IPS-18c (cell line): Measurements from ENCODE around the gene GPRC5A.

Experiments
- H3K4me3 ChIP-seq: 2 replicates; pipeline ENCODE4 v1.7.0; 2013; ENCODE audit warnings: low read depth, mild to moderate bottlenecking, low read length, moderate library complexity; ENCODE audit not compliant: insufficient read depth
- H3K9me3 ChIP-seq: one replicate; pipeline ENCODE4 v1.6.1; 2013; ENCODE audit warnings: mild to moderate bottlenecking, low read length, moderate library complexity; ENCODE audit not compliant: control insufficient read depth, insufficient read depth

The GPRC5A gene

DNA sequence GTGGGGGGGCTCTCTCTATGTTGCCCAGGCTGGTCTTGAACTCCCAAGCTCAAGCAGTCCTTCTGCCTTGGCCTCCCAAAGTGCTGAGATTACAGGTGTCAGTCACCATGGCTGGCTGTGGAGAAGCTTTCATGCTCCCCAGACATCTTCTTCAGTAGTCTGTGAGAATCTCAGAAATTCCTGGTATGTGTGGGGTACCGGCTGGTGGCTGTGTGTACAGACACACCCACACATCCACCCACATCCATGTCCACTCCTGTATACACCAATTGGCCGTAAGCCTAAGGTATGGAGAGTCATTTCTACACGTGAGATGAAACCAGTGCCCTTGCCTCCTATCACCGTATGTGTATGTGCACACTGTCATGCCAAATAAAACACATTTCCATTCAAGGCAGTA, 32.8 kb downstream of the GPRC5A start:
- Histone ChIP-seq H3K9me3 (no peaks in the 10 kb centered on the region), H3K4me3 (no peak overlapping the region)

DNA sequence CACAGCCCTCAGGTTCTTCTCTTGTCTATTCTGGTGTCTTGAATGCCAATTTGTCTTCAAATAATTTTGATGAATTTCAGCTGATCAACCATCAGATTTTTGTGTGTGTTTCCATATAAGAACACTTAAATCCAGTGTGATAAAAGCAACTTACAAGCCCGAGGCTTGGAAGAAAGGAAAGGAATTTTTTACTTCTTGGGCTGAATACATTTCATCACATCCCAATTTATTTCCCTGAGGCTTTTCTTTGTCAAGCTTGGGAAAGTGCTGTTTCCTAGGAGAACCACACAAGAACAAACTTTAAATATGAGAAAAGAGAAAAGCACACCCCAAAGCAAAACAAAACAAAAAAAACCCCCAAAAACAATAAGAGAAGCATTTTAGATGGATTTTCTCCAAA, 34.0 kb downstream of the GPRC5A start:
- Histone ChIP-seq H3K9me3 (no peaks in the 10 kb centered on the region), H3K4me3 (no peak overlapping the region)

DNA sequence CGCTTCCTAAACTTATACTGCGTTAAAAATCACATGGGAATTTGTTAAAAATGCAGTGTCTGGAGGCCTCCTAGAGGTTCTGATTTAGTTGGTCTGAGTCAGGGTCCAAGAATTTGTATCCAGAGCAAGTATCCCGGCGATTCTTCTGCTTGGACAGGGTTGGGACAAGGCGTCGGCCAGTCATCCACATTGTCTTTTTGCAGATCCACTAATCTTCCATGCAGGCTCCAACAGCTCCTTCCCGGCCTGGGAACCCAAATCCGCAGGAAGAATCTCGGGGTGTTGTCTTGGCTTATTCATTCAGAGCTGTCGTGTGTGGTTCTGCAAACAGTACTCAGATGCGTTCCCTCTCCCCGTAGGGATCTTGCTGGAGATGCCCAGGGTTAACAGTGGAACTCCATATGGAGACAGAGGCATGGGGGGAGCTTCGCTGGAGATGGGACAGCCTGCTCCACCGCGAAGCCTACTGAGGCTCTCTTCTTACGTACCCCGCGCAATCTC, 35.3 kb downstream of the GPRC5A start:
- Histone ChIP-seq H3K4me3 (no peak overlapping the region), H3K9me3 (no peaks in the 10 kb centered on the region)

DNA sequence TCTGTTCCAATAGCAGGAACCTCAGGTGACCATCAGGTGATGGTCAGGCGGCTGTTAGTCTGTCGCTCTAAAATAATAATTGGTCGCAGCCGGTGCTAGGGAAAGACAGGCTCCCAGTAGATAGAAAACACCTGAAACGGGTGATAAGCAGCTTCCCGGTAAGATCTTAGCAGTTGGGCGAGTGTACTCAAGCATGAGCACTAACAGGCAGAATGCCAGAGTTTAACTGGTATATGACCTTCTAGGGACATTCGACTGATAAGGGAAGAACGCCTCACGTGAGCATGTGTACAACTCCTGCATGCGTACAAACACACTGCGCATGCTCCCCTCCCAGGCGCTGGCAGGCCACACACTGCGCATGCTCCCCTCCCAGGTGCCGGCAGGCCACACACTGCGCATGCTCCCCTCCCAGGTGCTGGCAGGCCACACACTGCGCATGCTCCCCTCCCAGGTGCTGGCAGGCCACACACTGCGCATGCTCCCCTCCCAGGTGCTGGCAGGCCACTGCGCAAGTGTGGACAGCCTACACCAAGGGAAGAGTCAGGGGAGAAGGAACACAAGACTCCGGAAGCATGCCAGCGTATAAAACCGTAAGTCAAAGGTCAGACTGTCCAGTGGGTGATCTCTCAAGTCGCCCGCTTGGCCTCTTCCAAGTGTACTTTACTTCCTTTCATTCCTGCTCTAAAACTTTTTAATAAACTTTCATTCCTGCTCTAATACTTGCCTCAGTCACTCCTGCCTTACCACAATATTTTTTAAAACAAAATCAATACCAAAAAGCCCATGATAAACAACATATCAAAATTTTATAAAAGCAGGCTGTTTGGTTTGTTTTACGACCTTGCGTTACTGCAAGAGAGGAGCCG, 36.1 kb downstream of the GPRC5A start:
- H3K4me3 ChIP-seq, result peak overlapping the region; percentile 42; the same call in 1 of the 2 replicates
- H3K9me3 ChIP-seq, result no peaks in the 10 kb centered on the region

DNA sequence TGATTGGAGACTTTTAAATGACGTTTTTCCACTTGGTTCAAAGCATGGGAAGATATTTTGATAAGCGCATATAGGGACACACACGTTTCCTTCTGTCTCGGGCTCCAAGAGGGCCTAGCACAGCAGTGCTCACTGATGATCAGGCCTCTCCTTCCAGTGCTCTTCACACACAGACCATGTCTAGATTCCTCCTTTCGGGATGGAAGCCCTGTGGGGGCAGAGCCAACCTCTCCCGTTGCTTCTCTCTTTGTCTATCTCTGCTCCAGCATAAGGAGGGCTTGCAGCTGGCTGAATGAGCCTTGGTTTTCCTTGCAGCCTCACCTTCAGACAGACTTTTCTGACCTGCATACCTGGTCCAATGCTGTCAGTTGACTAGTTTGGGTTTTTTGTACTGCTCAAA, 38.3 kb downstream of the GPRC5A start:
- Histone ChIP-seq H3K9me3 (no peaks in the 10 kb centered on the region), H3K4me3 (no peak overlapping the region)

DNA sequence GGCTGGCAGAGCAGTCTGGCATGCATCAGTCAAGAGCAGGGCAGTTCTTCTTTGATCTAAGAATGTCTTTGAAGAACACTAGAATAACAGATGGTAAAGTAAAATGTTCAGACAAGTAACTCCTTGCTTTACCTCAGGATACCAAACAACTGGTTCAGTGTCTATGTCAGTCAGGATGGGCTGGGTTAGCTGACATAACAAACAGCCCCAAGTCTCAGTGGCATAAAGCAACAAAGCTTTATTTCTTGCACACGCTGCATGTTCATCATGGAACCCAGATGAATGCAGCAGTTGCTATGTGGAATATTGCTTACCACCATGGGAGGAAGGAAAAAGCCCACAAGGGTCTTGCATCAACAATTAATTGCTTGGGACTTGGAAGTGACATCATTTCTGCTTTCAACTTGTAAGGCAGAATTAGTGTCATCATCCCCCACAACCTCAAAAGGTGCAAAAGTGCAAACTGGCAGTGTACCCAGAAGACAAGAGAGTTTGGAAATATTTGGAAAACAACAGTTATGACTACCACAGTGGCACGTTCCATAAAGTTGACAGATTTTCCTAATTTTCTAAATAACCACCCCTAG, 39.4 kb downstream of the GPRC5A start:
- no peak overlapping the region; the same call in 1 of the 2 replicates for H3K4me3 ChIP-seq
- H3K9me3 ChIP-seq, result no peaks in the 10 kb centered on the region

DNA sequence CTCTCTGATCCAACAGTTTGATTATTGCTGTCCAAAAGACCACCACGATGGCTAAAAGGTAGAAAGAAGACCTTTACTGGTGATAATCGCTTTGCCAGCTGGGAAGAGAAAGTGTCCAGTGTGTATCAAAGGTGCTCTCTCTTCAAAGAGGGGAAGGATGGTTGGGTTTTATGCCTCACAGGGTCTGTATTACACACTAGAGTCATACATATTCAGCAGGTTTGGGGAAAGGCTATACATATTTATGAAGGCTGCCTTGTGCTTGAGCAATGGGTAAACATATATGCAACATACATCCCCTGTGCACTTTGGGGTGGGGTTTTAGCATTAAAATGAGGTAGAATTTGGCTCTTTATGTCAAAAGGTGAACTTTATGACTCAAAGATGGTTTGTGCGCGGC, 42.4 kb downstream of the GPRC5A start:
- no peak overlapping the region for H3K4me3 ChIP-seq
- no peaks in the 10 kb centered on the region for H3K9me3 ChIP-seq

DNA sequence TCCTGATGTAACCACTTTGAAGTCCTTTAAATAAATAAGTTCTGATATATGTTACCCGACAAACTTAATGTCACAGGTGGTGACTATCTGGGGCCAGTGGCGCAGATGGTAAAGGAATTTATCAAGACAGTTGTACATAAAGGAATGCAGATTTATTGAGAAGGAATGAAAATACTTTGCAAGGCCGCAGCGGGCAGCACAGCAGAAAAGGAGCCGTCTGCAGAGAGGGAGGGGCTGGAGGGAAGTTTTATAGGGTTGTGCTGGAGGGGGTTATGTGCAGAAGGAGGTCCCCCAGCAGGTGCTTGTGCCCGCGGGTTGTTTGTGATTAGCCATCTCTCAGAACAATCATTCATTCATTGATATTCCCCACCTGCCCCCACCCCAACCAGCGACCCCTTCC, 43.2 kb downstream of the GPRC5A start:
- H3K9me3 ChIP-seq, result no peaks in the 10 kb centered on the region
- H3K4me3 ChIP-seq, result no peak overlapping the region

DNA sequence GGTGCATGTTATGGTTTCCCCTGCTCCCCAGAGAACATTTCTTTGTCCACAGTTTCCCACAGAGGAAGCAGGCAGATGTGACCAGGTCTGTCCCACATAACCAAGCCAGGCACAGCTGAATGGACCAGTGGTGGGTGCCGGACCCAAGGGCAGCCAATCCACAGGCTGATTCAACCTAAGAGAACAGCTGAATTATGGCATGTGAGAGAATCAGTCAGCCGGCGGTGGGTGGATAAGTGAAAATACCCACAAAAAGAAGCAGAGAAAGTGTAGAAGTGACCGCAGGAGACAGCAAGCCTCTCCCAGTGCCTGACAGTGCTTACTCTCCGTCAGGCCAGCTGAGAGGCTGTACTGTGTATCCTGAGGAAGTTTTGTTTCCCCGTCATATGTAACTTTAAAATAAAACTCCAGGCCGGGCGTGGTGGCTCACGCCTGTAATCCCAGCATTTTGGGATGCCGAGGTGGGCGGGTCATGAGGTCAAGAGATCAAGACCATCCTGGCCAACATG, 45.7 kb downstream of the GPRC5A start:
- Histone ChIP-seq H3K4me3 (no peak overlapping the region), H3K9me3 (no peaks in the 10 kb centered on the region)

DNA sequence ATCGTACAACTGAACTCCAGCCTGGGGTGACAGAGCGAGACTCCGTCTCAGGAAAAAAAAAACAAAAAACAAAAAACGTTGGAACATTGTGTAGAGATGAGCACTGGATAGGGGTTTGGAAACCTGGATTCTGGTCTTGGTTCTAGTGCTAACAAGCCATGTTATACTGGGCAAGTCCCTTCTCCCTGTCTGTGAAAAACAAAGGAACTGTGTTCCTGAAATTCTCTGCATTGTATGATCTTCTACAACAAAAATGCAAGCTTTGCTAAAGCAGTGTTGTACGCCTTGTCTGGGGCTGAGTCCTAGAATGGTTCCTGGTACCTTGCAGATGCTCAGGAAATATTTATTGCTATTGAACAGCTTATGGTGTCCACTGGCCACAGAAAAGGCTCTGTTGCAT, 47.2 kb downstream of the GPRC5A start:
- H3K9me3 ChIP-seq, result no peaks in the 10 kb centered on the region
- H3K4me3 ChIP-seq, result no peak overlapping the region

DNA sequence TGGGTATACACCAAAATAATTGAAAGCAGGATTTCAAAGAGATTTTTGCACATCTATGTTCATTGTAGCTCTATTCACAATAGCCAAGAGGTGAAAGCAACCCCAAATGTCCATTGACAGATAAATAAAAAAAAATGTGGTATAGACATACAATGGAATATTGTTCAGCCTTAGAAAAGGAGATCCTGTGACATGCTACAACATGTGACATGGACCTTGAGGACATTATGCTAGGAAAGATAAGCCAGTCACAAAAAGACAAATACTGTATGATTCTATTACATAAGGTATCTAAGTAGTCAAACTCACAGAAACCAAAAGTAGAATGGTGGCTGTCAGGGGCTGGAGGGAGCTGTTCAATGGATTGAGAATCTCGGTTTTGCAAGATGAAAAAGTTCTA, 48.5 kb downstream of the GPRC5A start:
- Histone ChIP-seq H3K9me3 (no peaks in the 10 kb centered on the region), H3K4me3 (no peak overlapping the region)

DNA sequence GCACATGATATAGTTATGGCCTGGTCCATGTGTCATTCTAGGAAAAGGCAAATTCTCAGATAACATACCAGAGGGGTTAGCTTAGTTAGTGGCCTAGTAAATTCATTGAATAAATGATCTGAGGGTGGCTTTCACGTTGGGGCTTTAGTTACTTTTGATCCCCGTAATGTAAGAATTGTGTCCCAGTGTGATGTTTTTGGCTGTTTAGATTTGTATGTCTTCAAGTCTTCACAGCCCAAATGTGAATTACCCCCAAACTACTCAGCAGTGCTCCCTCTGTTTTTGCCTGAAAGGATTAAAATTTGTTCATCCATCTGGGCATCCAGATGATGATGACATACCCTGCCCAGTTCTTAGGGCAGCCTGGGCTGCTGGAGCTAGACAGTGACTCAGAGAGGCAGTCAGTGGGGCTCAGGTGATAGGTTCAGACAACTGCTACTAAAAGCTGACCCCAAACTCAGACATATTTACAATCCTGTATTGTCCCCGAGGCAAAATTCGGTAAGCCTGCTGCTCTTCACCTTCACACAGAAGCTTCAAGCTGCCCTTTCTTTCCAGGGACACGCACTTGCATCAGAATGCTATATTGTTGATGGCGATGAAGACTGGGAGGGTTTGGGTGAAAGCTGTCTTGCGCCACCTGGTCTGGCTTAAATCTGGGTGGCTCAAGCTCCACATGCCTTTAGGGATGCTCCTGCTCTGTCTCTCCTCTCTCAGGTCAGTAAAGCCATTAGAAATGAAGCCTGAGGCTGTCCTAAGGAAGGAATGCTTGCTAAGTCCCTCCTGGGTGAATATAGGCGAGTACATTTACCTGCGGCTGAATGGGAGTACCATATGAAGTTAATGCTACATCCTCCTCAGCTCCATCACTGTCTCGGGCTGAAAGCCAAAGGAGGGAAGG, 50.3 kb downstream of the GPRC5A start:
- Histone ChIP-seq H3K9me3 (no peaks in the 10 kb centered on the region), H3K4me3 (no peak overlapping the region)

DNA sequence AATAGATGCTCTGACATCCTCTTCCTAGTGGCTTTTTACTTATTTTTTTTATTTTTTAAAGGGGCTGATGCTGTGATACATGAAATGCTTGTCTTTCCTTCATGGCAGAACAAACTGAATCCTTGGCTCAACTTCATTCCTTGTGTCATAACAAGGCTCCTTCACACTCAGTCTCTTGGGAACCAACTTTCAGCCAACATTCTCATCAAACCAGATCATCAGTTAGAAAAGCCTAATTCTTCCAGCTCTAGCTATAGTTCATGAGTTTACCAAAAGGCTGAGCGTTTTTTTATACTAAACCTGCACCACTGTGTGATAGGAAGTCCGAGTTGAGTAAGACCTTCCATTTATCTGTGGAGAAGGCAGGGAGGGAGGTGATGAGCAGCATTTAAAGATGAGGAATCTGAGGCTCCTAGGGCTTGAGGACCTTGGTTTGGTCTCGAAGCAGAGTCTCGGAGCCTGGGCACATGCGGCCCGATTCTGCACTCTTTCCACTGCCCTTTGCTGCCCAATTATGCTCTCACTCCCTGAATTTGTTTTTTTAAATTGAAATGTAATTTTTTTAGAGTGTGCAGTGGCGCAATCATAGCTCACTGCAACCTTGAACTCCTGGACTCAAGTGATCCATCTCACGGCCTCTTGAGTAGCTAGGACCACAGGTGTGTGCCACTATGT, 52.4 kb downstream of the GPRC5A start:
- Histone ChIP-seq H3K4me3 (no peak overlapping the region), H3K9me3 (no peaks in the 10 kb centered on the region)

DNA sequence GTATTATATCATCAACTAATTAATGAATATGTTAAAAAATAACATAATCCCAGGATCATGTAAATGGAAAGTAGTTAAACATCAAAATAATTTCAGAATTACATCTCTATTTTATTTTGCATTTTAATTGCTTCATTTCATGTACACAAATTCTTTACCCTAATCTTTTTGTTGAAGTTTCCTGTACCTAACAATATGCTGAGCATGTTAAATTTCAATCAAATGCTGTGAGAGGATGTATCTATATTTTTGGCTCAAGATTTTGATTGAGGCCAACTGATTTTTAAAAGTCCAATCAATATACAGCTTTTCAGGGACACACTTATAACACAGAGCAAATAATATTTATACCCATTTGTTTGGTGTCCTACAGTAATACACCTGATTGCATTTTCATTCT, 54.2 kb downstream of the GPRC5A start:
- Histone ChIP-seq H3K4me3 (no peak overlapping the region), H3K9me3 (no peaks in the 10 kb centered on the region)

DNA sequence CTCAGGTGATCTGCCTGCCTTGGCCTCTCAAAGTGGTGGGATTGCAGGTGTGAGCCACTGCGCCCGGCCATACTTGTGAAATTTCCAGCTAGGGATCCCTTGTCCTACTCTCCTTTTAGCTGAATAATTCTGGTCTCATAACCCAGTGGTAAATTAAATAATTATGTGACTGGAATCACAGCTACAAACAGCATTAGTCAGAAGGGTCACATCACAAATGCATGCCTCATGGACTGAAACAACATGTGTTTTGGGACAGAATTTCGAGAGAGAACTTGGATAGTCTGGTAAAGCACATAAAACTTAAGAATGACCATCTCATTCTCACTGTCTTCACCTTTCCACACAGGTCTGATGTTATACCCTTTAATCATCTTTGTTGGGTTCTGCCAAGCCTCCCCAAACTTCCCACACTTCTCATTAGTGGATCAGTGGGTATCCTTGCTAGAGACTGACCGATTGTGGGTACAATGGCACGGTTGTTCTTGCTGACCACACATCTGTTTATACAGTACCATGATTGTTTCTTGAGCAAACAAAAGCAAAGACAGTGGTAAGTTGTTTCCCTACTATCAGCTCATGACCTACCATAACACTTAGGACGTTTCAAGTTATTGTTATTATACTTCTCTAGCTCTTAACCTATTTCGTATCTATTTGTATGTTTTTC, 55.5 kb downstream of the GPRC5A start:
- Histone ChIP-seq H3K9me3 (no peaks in the 10 kb centered on the region), H3K4me3 (no peak overlapping the region)

DNA sequence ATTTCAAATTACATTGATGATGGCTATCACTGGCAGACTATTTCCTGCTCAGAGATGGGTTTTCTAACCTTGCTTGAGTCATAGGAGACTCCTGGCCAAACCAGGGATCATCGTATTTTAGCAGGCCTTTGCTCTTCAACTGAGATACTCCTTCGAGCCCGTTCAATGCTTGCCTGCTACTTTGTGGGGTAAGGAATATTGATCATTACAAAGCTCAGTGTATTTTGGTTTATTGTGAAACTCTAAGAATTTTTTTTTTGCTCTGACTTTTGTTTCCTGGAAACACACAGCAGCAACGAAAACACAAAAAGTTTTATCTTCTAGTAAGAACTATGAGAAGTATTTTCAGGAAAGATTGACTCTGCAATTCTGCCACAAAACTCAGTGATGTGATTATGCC, 56.5 kb downstream of the GPRC5A start:
- H3K4me3 ChIP-seq, result no peak overlapping the region
- no peaks in the 10 kb centered on the region for H3K9me3 ChIP-seq
